Stimulated activated naive CD4-positive, alpha-beta T cell (primary cell): ENCODE measurements around the gene NBR1.
"Not testable (repeated sequence)": the region's sequence is repeated elsewhere in the genome, so short reads cannot be mapped to it uniquely, and the experiment has no call there.

Experiments used
- DNase-seq, 6 experiments: peaks; one replicate each; lab custom pipeline; 2025; lab: John Stamatoyannopoulos, UW

NBR1 gene

DNA sequence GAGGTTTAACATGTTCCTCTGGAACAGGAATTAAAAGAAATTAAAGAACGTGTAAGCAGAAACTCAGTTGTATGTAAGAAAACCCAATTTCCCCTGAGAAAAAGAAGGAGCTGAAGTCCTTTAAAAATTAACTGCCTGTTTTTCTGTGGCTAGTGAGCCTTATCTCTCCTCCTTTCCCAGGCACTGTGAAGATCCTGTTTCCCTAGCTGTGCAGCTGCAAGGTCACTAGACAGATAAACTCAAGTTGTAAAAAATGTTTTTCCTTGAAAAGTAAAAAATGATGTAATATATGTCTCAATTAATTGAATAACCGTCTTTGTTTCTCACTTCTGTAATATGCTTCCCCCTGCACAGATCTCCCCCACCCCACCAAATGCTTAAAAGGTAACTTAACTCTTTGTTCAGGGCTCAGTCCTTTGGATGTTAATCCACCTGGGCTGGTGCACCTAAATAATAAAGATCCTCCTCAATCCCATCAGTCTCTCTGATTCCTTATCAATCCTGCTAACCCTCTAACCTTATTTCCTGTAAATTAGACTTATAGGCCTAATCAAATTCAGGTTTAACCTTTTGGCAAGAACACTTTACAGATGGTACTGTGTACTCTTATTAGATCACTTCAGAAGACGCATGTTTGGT is 17.7 kb upstream of the NBR1 start:
- not testable (repeated sequence) for DNase-seq

DNA sequence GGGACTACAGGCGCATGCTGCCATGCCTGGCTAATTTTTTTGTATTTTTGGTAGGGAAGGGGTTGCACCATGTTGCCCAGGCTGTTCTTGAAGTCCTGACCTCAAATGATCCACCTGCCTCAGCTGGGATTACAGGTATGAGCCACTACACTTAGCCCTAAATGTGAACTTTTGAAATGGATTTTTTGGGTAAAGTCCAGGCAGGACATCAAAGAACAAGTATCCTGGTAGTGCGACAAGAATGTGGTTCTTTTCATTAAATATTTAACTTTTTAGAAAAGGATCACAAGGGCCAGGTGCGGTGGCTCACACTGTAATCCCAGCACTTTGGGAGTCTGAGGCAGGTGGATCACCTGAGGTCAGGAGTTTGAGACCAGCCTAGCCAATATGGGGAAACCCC is 15.3 kb upstream of the NBR1 start:
- no peak for DNase-seq

DNA sequence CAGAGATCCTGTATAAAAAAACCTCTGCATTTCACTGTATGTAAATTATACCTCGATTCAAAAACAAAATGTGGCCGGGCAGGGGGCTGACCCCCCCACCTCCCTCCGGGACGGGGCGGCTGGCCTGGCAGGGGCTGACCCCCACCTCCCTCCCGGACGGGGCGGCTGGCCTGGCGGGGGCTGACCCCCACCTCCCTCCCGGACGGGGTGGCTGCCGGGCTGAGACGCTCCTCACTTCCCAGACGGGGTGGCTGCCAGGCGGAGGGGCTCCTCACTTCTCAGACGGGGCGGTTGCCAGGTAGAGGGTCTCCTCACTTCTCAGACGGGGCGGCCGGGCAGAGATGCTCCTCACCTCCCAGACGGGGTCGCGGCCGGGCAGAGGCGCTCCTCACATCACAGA is 11.8 kb upstream of the NBR1 start:
- DNase-seq, result not testable (repeated sequence)

DNA sequence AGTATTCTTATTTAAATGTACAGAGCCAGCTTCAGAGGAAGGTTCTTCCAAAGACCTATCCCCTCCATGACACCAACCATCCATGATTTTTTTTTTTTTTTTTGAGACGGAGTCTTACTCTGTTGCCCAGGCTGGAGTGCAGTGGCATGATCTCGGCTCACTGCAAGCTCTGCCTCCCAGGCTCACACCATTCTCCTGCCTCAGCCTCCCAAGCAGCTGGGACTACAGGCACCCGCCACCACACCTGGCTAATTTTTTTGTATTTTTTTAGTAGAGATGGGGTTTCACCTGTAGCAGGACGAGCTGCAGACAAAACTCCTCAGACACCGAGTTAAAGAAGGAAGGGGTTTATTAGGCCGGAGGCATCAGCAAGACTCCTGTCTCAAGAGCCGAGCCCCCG is 11.1 kb upstream of the NBR1 start:
- not testable (repeated sequence) for DNase-seq

DNA sequence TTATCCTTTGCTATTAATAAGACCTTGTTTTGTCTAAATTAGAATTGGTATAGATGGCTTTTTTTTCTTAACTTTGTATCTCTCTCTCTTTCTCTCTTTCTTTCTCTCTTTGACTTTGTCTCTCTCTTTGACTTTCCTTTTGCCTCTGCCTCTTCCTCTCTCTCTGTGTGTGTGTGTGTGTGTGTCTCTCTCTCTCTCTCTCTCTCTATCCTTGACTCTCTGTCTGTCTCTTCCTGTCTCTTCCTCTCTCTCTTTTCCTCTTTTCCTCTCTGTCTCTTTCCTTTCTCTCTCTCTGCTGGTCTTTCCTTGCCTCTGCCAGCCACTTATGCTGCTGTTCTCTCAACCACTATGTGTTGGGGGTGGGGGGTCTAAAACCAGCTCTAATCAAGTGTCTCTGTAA is 5.0 kb upstream of the NBR1 start:
- not testable (repeated sequence) for DNase-seq

DNA sequence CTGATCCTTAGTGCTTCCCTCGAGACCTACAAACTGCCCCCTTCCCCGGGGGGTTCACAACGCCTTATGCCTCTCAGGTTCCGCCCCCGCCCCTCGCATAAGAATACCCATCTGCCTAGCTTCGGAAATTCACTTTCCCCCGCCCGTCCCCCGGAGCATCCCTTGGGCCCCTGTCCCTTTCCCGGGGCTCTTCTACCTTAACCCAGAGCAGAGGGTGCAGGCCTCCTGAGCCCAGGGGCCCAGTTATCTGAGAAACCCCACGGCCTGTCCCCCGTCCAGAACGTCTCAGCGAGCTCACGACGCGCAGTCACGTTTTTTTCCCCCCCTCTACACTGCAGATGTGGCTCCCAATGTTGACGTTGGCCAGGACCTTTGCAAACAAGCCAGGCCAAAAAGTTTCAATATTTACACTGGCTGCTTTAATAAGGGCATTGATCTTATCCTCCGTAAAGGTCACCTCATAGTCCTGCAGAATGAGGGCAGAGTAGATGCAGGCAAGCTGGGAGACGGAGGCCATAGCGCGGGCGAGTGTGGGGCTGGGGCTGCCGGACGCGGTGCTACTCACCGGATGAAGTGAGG is 1.4 kb upstream of the NBR1 start:
- DNase-seq, result peak in 1 of 6 experiments; percentile 18

DNA sequence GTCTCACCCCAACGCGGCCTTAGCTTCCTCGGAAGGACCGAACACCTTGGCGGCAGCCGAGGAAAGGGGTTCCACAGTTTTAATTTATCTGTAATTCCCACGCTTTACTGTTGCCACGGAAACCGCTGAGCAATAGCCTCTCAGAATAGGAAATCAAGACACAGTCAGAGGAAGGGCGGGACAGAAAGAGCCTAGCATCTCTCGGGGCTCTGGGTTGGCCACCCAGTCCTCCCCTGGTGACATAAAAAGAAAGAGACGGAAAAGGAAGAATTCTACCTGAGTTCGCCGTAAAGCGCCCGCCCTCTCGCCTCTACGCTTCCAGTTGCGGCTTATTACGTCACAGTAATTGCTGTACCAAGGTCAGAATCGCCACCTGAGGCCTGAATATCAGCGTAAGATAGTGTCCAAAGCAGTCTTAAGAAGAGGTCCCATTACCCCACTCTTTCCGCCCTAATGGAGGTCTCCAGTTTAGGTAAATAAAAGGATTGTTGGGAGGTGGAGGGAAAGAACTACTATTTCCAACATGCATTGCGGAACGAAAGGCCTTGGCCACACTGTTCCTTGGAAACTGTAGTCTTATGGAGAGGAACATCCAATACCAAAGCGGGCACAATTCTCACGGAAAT is 761 bp upstream of the NBR1 start:
- DNase-seq, result peak; percentile 73 to 94 (median 90)

DNA sequence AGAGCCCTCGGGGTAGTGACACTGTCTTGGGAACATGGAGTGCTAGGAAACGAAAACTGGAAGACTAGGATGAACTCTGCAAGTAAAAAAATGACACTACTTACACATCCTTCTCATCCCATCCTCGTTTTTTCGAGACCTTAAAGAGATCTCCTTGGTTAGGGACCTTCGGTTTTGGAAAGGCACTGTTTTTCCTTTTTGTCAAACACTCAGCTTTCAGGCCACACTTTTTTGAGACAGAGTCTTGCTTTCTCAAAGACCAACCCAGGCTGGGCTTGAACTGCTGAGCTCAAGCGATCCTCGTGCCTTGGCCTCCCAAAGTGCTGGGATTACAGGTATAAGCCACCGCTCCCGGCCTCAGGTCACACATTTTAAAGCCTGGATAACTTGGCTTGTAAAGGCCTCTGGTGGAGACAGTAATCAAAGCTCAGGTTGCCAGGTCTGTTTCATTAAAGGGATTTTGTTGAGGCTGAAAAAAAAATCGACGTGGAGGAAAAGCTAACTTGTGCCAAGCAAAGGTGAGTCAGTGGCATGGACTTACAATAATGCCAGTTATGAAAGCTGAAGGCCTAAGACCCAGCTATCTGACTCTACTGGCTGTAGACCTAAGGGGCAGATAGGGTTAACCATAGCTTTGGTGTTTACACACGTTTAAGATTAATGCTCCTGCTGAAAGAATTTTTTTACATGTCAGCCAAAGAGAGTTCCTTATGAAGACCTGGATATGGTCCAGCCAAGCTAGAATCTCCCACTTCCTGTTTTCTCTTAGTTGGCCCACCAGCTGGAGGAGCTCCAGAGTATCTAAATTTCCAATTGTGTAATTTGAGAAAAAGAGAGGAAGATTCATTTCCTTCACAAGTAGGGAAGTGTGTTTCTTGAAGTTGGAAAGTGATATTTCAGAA is 823 bp downstream of the NBR1 start:
- DNase-seq, result peak in 3 of 6 experiments; percentile 14 to 54 (median 28)

DNA sequence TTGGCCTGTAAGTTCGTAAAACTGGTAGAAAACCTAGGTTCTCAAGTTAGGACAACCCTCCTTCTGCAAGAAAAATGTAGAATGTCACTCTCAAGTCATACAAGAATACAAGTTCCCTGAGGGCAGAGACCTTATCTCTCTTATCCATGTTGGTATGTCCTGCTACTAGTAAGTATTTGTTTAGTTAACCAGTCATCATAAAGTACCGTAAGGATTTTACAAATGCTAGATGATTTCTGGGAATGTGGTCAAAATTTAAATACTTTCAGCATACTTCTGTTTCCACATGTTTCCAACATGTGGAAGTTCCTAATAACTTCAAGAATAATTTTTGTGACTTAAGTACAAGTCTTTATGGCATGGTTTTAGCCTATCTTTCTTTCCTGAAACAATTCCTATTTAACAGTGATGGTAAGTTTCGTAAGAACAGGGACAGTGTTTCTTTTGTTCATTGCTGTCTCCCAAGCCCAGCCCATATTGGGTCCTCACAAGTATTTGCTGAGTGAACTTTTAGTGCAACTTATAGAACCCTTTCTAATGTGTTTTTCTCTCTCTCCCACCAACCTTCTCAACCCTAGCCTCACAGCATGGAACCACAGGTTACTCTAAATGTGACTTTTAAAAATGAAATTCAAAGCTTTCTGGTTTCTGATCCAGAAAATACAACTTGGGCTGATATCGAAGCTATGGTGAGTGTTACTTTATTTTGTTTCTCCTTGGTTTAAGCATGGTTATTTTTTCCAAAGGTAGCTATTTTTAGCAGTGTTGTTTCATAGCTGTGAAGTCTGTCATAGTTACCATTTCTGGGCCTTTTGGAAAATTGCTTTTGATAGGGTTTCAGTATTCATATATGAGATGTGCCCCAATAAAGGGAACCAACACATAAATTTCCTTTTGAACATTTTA is 4.5 kb downstream of the NBR1 start:
- no peak for DNase-seq

DNA sequence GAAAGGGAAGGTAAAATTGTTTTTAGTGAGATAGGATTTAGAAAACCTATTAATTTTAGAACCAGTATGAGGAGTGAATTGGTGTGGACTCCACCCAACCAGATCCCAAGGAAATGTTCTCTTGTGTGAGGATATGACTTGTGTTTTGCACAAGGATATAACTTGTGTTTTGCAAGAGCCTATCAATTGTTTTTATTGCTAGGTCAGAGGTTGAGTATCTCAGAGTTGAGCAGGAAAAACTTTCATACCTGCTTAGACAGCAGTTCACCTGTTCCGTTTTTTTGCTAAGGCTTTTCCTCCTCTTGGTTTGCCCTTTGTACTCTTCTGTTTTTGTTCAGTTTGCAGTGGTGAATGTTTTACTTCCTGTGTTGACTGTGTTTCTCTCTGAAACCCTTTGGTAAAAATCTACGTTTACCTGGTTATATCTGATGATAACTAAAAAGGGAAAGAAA is 5.1 kb downstream of the NBR1 start:
- no peak for DNase-seq

DNA sequence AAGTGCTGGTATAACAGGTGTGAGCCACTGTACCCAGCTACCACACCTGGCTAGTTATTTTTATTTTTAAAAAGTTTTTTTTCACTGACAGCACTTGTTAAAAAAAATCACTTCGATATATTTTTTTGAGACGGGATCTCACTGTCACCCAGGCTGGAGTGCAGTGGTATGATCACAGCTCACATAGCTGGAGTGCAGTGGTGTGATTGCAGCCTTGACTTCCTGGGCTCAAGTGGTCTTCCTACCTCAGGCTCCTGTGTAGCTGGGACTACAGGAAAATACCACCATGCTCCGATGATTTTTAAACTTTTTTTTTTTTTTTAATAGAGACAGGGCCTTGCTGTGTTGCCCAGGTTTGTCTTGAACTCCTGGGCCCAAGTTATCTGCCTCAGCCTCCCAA is 12.9 kb downstream of the NBR1 start:
- no peak for DNase-seq

DNA sequence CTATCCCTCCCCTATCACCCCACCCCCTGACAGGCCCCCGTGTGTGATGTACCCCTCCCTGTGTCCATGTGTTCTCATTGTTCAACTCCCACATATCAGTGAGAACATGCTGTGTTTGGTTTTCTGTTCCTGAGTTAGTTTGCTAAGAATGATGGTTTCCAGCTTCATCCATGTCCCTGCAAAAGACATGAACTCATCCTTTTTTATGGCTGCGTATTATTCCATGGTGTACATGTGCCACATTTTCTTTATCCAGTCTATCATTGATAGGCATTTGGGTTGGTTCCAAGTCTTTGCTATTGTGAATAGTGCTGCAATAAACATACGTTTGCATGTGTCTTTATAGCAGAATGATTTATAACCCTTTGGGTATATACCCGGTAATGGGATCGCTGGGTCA is 15.6 kb downstream of the NBR1 start:
- not testable (repeated sequence) for DNase-seq

DNA sequence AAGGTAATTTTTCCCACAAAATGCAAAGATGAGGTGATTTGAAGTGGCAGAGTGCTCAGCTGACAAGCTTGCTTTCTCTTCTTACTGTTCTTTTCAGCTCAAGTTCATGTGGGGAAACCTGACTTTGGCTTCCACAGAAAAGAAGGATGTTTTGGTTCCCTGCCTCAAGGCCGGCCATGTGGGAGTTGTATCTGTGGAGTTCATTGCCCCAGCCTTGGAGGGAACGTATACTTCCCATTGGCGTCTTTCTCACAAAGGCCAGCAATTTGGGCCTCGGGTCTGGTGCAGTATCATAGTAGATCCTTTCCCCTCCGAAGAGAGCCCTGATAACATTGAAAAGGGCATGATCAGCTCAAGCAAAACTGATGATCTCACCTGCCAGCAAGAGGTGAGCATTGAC is 22.2 kb downstream of the NBR1 start:
- no peak for DNase-seq

DNA sequence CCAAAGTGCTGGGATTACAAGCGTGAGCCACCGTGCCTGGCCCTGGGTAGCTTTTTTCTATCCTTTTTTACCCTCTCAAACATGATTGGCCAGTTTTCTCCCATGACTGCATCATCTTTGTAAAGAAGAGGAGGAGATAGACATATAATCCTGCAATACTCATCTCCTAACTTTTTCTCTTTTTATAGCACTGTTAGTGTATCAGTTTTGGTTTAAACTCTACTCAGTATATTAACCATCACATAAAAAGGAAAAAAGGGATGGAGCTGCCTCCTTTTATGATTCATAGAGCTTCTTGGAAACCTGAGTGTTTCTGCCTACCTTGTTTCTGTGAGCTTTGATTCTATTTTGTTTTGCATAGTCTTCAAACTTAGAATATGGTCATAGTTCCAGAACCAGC is 28.6 kb downstream of the NBR1 start:
- DNase-seq, result no peak

DNA sequence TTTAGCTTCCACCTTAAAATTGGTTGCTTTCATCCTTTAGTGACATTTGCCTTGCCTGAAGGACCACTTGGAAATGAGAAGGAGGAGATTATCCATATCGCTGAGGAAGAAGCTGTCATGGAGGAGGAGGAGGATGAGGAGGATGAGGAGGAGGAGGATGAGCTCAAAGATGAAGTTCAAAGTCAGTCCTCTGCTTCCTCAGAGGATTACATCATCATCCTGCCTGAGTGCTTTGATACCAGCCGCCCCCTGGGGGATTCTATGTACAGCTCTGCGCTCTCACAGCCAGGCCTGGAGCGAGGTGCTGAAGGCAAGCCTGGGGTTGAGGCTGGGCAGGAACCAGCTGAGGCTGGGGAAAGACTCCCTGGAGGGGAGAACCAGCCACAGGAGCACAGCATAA is 29.1 kb downstream of the NBR1 start:
- no peak for DNase-seq

DNA sequence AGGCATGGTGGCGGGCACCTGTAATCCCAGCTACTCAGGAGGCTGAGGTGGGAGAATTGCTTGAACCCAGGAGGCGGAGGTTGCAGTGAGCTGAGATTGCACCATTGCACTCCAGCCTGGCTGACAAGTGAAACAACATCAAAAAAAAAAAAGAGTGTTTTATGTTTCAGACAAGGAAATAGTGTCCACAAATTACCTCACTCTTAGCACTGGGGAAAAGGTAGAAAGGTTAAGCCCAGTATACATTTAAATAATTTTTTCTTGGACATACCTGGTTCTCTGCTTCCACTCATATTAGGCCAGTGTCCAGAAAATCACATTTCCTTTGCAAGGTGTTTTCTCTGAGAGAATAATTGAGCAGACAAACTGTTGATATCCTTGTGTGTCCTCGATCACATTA is 32.0 kb downstream of the NBR1 start:
- DNase-seq, result not testable (repeated sequence)

DNA sequence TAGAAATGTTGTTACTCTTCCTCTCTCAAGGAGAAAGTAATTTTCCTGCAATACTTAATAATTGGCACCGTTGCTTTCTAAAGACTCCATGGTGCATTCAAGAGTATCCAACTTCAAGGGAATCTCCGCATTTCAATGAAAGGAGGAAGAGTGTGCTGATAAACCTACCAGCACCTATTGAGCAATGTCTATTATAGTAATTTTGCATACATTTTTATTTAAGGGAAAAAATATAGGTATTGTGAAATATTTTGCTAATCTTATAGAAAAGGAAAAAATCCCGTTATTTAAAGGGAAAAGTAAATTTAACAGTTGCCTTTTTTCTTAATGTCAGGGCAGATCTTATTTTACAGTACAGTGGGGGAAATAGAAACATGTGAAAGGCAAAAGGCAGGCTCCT is 39.6 kb downstream of the NBR1 start:
- DNase-seq, result no peak

DNA sequence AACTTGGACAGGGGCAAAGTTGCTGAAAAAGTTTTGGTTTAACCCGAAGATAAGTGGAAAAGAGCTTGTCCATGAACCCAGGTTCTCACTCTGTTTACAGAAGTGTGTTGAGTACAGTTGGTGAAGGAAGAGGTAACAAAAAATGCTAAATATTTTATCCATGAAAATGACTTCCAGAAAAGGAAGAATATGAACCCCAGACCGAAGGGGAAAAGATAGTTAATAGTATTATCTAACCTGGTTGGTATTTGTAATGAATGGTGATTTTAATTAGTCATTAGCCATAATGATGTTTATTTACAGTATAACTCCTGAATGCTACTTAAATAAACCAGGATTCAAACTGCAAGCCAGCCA is 40.1 kb downstream of the NBR1 start:
- DNase-seq, result peak in 1 of 6 experiments; percentile 26

DNA sequence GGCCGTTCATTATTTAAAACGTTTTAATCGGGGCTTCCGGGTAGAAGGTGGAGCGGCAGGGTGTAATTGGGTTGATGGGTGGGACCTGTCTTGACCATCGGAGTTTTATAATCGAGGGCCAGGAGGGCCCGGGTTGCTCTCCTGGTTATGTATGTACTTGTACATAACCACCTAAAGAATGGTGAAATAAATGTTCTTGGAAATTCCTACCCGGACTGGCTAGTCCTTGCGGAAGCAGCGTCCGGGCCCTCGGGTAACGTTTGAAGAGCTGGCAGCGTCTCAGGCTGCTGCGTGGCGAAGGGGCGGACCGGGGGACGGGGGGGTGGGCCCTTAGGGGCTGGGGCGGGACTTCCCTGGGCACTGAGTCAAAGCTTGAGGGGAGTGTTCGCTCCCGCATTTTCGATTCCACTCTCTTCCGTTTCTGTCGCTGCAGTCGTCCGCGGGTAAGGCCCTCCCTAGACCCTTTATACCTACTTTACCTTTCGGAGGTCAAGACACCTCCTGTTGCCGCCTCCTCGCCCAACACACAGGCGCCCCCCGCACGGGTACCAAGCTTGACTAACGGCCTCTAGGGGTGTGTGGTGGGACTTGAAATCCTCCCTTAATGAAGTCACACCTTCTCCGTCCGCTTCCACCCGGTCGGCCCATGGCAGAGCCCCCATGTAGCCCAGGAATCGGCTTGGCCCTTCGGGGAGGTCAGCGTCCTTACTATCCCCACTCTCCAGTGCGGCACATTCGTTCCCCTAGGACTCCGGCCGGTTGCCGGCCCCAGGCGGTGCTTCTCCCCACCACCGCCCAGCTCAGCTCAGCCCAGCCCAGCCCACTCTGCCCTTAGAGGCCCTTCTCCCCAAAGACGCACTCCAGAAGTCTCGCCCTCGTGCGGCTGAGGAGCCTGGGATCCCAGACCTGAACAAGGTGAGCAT is 40.7 kb downstream of the NBR1 start, which contains the start of gene TMEM106A:
TSS of gene TMEM106A (plus strand) at position 396 of the 923 bp plus-strand sequence. CDS start 1,167 bp downstream, outside the sequence.
- peak; percentile 56 to 78 (median 70) for DNase-seq
